Neutrophil (primary cell): ENCODE measurements around the gene GLRA1.
"Not testable (repeated sequence)": the region's sequence is repeated elsewhere in the genome, so short reads cannot be mapped to it uniquely, and the experiment has no call there.

Experiments used
- H3K27ac ChIP-seq: fragments of 200-600 bp; sonication (generic); 2 replicates; pipeline ENCODE4 v1.5.1; 2016; ENCODE audit warnings: mild to moderate bottlenecking, moderate library complexity
- H3K27me3 ChIP-seq: fragments of 200-600 bp; sonication (generic); 2 replicates; pipeline ENCODE4 v1.6.0; 2016; ENCODE audit warnings: mild to moderate bottlenecking
- H3K36me3 ChIP-seq: fragments of 200-600 bp; sonication (generic); 2 replicates; pipeline ENCODE4 v1.5.1; 2017
- H3K4me1 ChIP-seq, 2 experiments: fragments of 200-600 bp in 1 of 2; sonication (generic) in 1 of 2; 1 replicate in 1 of 2; 2 replicates in 1 of 2; pipeline versions ENCODE4 v1.5.1 to v1.6.1; 2013 to 2016; ENCODE audit warnings: low read depth in 1 of 2, low read length in 1 of 2, mild to moderate bottlenecking in 1 of 2, moderate library complexity in 1 of 2; ENCODE audit not compliant: control insufficient read depth in 1 of 2, insufficient read depth in 1 of 2
- H3K4me3 ChIP-seq, 2 experiments: fragments of 200-600 bp in 1 of 2; sonication (generic) in 1 of 2; 1 replicate in 1 of 2; 2 replicates in 1 of 2; pipeline ENCODE4 v1.5.1; 2013 to 2016; ENCODE audit warnings: low read depth in 1 of 2, low read length in 1 of 2, mild to moderate bottlenecking in 1 of 2, moderate library complexity in 1 of 2
- H3K9me3 ChIP-seq: fragments of 200-600 bp; sonication (generic); 2 replicates; pipeline ENCODE4 v1.5.1; 2016
- TF ChIP-seq, protein P1 (sequence below): fragments of 200-600 bp; sonication (generic); IDR thresholded peaks from 2 replicates; pipeline ENCODE4 v1.5.1; 2016; ENCODE audit warnings: antibody characterized with exemption

The GLRA1 gene

DNA sequence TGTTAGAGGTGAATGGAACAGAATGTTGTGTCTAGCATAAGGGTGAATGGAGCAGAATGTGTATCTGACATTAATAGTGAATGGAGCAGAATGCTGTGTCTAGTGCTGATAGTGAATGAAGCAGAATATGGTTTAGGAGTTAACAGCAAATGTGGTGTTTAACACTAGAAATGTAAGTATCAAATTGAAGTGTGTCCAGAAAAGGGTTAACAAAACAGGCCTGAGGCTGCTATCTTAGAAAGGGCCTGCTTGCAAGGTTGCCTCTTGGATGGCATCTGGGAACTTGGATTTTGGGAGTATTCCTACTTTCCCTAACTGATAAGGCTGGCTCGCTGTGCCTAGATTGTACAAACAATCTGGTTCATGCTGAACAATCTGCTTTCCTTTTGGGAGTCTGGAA is 76.8 kb downstream of the GLRA1 start:
- Histone ChIP-seq H3K9me3 (no peaks in the 10 kb centered on the region), H3K4me3 (no peak overlapping the region), H3K27ac (no peak overlapping the region), H3K36me3 (no peaks in the 10 kb centered on the region), H3K4me1 (no peaks in the 10 kb centered on the region), H3K27me3 (no peaks in the 10 kb centered on the region)
- TF ChIP-seq, protein P1, sequence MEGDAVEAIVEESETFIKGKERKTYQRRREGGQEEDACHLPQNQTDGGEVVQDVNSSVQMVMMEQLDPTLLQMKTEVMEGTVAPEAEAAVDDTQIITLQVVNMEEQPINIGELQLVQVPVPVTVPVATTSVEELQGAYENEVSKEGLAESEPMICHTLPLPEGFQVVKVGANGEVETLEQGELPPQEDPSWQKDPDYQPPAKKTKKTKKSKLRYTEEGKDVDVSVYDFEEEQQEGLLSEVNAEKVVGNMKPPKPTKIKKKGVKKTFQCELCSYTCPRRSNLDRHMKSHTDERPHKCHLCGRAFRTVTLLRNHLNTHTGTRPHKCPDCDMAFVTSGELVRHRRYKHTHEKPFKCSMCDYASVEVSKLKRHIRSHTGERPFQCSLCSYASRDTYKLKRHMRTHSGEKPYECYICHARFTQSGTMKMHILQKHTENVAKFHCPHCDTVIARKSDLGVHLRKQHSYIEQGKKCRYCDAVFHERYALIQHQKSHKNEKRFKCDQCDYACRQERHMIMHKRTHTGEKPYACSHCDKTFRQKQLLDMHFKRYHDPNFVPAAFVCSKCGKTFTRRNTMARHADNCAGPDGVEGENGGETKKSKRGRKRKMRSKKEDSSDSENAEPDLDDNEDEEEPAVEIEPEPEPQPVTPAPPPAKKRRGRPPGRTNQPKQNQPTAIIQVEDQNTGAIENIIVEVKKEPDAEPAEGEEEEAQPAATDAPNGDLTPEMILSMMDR = no peak

DNA sequence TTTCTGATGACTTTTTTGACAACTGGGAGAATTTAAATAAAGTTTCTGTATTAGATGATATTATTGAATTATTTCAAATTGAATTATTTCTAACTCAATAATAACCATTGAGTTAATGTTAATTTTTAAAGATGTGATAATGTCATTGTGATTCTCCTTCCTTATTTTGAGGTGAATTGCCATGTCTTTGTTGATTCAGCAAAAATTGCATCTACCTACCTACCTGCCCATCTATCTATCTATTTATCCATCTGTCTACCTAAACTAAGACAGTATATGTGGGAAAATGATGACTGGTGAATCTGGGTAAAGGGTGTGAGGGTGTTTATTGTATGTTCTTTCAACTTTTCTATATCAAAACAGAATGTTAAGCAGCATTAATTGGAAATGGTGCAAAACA is 77.9 kb downstream of the GLRA1 start:
- Histone ChIP-seq H3K4me3 (no peak overlapping the region), H3K9me3 (no peaks in the 10 kb centered on the region), H3K27me3 (no peaks in the 10 kb centered on the region), H3K4me1 (no peaks in the 10 kb centered on the region), H3K27ac (no peak overlapping the region), H3K36me3 (no peaks in the 10 kb centered on the region)
- TF ChIP-seq, protein P1 = no peak

DNA sequence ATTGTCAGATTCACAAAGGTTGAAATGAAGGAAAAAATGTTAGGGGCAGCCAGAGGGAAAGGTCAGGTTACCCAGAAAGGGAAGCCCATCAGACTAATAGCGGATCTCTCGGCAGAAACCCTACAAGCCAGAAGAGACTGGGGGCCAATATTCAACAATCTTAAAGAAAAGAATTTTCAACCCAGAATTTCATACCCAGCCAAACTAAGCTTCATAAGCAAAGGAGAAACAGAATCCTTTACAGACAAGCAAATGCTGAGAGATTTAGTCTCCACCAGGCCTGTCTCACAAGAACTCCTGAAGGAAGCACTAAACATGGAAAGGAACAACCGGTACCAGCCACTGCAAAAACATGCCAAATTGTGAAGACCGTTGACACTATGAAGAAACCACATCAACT is 91.8 kb downstream of the GLRA1 start:
- H3K36me3 ChIP-seq, H3K27ac ChIP-seq, H3K9me3 ChIP-seq, H3K4me3 ChIP-seq, H3K27me3 ChIP-seq, H3K4me1 ChIP-seq: not testable (repeated sequence)

DNA sequence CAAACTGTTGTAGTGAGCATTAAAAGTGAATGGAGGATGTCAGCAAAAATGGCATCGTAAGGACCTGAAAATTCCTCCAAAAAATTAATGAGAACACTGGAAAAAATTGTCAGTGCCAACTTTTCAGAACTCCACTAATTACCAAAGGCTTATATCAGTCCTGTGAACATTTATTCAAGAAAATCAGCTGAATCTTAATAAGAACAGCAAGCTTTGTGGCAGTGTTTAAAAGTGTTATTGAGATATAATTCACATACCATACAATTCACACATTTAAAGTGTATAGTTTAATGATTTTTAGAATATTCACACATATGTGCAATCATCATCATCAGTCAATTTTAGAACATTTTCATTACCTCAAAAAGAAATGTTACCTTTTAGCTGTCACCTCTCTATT is 95.3 kb downstream of the GLRA1 start:
- Histone ChIP-seq H3K4me1 (no peaks in the 10 kb centered on the region), H3K27me3 (no peaks in the 10 kb centered on the region), H3K4me3 (no peak overlapping the region), H3K36me3 (no peaks in the 10 kb centered on the region), H3K9me3 (no peaks in the 10 kb centered on the region), H3K27ac (no peak overlapping the region)
- TF ChIP-seq, protein P1 = no peak

DNA sequence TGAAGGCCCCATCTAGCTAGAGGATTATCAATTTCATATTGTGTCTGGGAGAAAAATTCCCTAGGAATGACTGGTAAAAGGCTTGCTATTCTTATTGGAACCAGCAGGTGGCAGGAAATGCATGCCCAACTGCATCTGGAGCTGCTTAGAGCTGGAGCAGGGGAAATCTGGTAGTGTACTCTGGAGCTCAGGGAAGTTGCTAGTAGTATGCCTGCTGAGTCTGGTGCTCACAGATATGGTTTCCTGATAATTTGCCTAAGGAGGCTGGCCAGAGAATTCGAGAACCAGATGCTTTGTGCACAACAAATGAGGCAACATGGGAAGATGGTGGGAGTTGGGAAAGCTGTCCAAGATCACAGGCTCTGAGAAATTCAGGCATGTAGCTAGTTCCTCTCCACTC is 99.2 kb downstream of the GLRA1 start:
- no peak overlapping the region for H3K27ac ChIP-seq
- H3K4me1 ChIP-seq = no peaks in the 10 kb centered on the region
- H3K27me3 ChIP-seq = no peaks in the 10 kb centered on the region
- no peak overlapping the region for H3K4me3 ChIP-seq
- H3K9me3 ChIP-seq = no peaks in the 10 kb centered on the region
- H3K36me3 ChIP-seq = no peaks in the 10 kb centered on the region
- TF ChIP-seq, protein P1 = peak; percentile 33

DNA sequence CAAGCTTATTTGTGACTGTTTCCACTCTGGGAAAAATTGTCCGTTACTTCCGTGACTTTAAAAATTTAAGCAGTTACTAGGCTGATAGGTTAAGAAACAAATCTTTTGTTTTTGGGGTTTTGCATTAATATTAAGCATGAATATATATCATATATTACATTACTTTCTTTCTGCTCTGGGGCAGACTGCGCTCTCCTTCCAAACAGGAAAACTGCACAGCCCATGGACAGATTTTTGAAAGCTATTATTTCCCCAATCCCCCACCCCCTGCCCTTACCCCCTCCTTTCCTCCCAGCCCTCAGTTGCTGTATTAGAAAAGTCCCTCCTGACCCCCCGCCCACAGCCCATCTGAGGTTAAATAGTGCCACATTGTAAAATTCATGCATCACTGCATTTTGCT is 102.5 kb downstream of the GLRA1 start:
- H3K4me1 ChIP-seq = no peaks in the 10 kb centered on the region
- H3K36me3 ChIP-seq = no peaks in the 10 kb centered on the region
- H3K27me3 ChIP-seq = no peaks in the 10 kb centered on the region
- H3K4me3 ChIP-seq = no peak overlapping the region
- no peaks in the 10 kb centered on the region for H3K9me3 ChIP-seq
- TF ChIP-seq, protein P1 = no peak
- H3K27ac ChIP-seq = no peak overlapping the region
